Neuronal stem cell (in vitro differentiated cells): Measurements from ENCODE around the gene NHS.

Source experiments
- DNase-seq: peaks from one replicate; pipeline ENCODE4 v3.0.0-alpha.2; 2013; ENCODE audit warnings: low spot score
- H2AFZ ChIP-seq: one replicate; pipeline ENCODE4 v1.6.1; 2013; ENCODE audit warnings: mild to moderate bottlenecking, low read length, inconsistent platforms
- H2AK5ac ChIP-seq: 2 replicates; pipeline ENCODE4 v1.6.1; 2013; ENCODE audit warnings: low read depth, mild to moderate bottlenecking, inconsistent platforms, low read length, moderate library complexity, mixed read lengths
- H2BK120ac ChIP-seq: 2 replicates; pipeline ENCODE4 v1.6.1; 2013; ENCODE audit warnings: low read depth, mild to moderate bottlenecking, inconsistent platforms, low read length, moderate library complexity, mixed read lengths
- H2BK12ac ChIP-seq: one replicate; pipeline ENCODE4 v1.6.1; 2013; ENCODE audit warnings: low read length, inconsistent platforms
- H2BK15ac ChIP-seq: 2 replicates; pipeline ENCODE4 v1.6.1; 2013; ENCODE audit warnings: mild to moderate bottlenecking, low read length, inconsistent platforms, mixed read lengths
- H2BK5ac ChIP-seq: one replicate; pipeline ENCODE4 v1.6.1; 2013; ENCODE audit warnings: inconsistent platforms, mild to moderate bottlenecking, low read length, moderate library complexity
- H3K14ac ChIP-seq: one replicate; pipeline ENCODE4 v1.6.1; 2013; ENCODE audit warnings: low read length, inconsistent platforms
- H3K18ac ChIP-seq: 2 replicates; pipeline ENCODE4 v1.6.1; 2013; ENCODE audit warnings: low read length, inconsistent platforms
- H3K23ac ChIP-seq: 2 replicates; pipeline ENCODE4 v1.6.1; 2013; ENCODE audit warnings: low read depth, mild to moderate bottlenecking, mixed read lengths, low read length, inconsistent platforms; ENCODE audit not compliant: poor library complexity
- H3K27ac ChIP-seq: replicated peaks from 3 replicates; pipeline ENCODE4 v1.5.1; 2013; ENCODE audit warnings: low read length, inconsistent platforms
- H3K27me3 ChIP-seq, 3 experiments: 2 replicates each; pipeline ENCODE4 v1.6.1; 2013; ENCODE audit warnings: low read length in 3 of 3, mild to moderate bottlenecking in 2 of 3, inconsistent platforms in 1 of 3, low read depth in 1 of 3, mixed read lengths in 1 of 3, moderate library complexity in 1 of 3; ENCODE audit not compliant: control insufficient read depth in 3 of 3, insufficient read depth in 3 of 3
- H3K36me3 ChIP-seq, 2 donors: replicated peaks in 1 of 2; 2 replicates each; pipeline ENCODE4 v1.6.1; 2013; ENCODE audit warnings: low read length in 2 of 2; ENCODE audit not compliant: control insufficient read depth in 2 of 2, insufficient read depth in 2 of 2
- H3K4ac ChIP-seq: 2 replicates; pipeline ENCODE4 v1.6.1; 2013; ENCODE audit warnings: inconsistent platforms, mild to moderate bottlenecking, low read length, moderate library complexity
- H3K4me1 ChIP-seq, 2 donors: 1 replicate in 1 of 2; 2 replicates in 1 of 2; pipeline ENCODE4 v1.6.1; 2013; ENCODE audit warnings: low read length in 2 of 2, low read depth in 1 of 2; ENCODE audit not compliant: control insufficient read depth in 2 of 2, insufficient read depth in 1 of 2
- H3K4me2 ChIP-seq: one replicate; pipeline ENCODE4 v1.6.1; 2013; ENCODE audit warnings: mild to moderate bottlenecking, low read length, inconsistent platforms; ENCODE audit not compliant: insufficient read depth, poor library complexity, severe bottlenecking
- H3K4me3 ChIP-seq, 2 donors: 2 replicates each; pipeline ENCODE4 v1.5.1; 2013; ENCODE audit warnings: low read length in 2 of 2, mild to moderate bottlenecking in 2 of 2, inconsistent platforms in 1 of 2, moderate library complexity in 1 of 2
- H3K79me1 ChIP-seq: one replicate; pipeline ENCODE4 v1.6.1; 2013; ENCODE audit warnings: low read depth, mild to moderate bottlenecking, inconsistent platforms, low read length, moderate library complexity
- H3K9ac ChIP-seq: one replicate; pipeline ENCODE4 v1.6.1; 2013; ENCODE audit warnings: mild to moderate bottlenecking, low read depth, low read length, inconsistent platforms; ENCODE audit not compliant: poor library complexity
- H3K9me3 ChIP-seq, 2 donors: replicated peaks in 1 of 2; 2 replicates each; pipeline versions ENCODE3 to v1.6.1; 2013; ENCODE audit warnings: low read length in 2 of 2, mild to moderate bottlenecking in 2 of 2, inconsistent platforms in 1 of 2, low read depth in 1 of 2, mixed read lengths in 1 of 2, moderate library complexity in 1 of 2; ENCODE audit not compliant: control insufficient read depth in 2 of 2, insufficient read depth in 1 of 2
- H4K8ac ChIP-seq: one replicate; pipeline ENCODE4 v1.6.1; 2013; ENCODE audit warnings: low read depth, mild to moderate bottlenecking, inconsistent platforms, low read length, moderate library complexity
- H4K91ac ChIP-seq: one replicate; pipeline ENCODE4 v1.6.1; 2013; ENCODE audit warnings: low read length, low read depth, mild to moderate bottlenecking, inconsistent platforms; ENCODE audit not compliant: poor library complexity
- WGBS, 2 donors: extraction: QIAGEN DNeasy Blood & Tissue Kit; methylation state at CpG; one replicate each; pipeline ENCODE4 v1.1.7; 2013; ENCODE audit warnings: missing lambda C conversion rate in 2 of 2, mixed read lengths in 1 of 2; ENCODE audit not compliant: insufficient read length in 2 of 2, insufficient replicate concordance in 1 of 2; ENCODE audit errors: extremely low coverage in 2 of 2; 5-methylcytosine and 5-hydroxymethylcytosine counted together

Gene NHS

GRCh38 chrX:17474892-17475291 is 99.9 kb downstream of the NHS start:
- H4K8ac ChIP-seq: no peak overlapping the region
- H2BK5ac ChIP-seq: no peak overlapping the region
- H2BK15ac ChIP-seq: no peak overlapping the region
- no peak overlapping the region for H2BK120ac ChIP-seq
- H3K79me1 ChIP-seq: no peaks in the 10 kb centered on the region
- no peaks in the 10 kb centered on the region for H3K27me3 ChIP-seq
- no peak overlapping the region for H3K14ac ChIP-seq
- no peak overlapping the region for H3K27ac ChIP-seq
- H3K4me3 ChIP-seq: no peak overlapping the region
- H4K91ac ChIP-seq: no peak overlapping the region
- no peak overlapping the region for H2BK12ac ChIP-seq
- no peaks in the 10 kb centered on the region for H3K36me3 ChIP-seq
- H3K23ac ChIP-seq: no peak overlapping the region
- no peak overlapping the region for H3K4ac ChIP-seq
- H3K9me3 ChIP-seq: no peaks in the 10 kb centered on the region
- DNase-seq: no peak
- H2AK5ac ChIP-seq: no peak overlapping the region
- no CpG with 5 or more reads among the region's 2 CpGs for WGBS, 2 donors
- H3K4me1 ChIP-seq: peaks cover 0 to 2% of the 10 kb centered on the region in 2 donors
- no peak overlapping the region for H3K4me2 ChIP-seq
- H3K18ac ChIP-seq: no peak overlapping the region
- no peak overlapping the region for H3K9ac ChIP-seq
- H2AFZ ChIP-seq: peak overlapping the region; percentile 18

GRCh38 chrX:17475449-17476217 is 100.6 kb downstream of the NHS start:
- peaks cover 0 to 2% of the 10 kb centered on the region in 2 donors for H3K4me1 ChIP-seq
- H3K4ac ChIP-seq: no peak overlapping the region
- no peak overlapping the region for H2BK5ac ChIP-seq
- no peak overlapping the region for H2AK5ac ChIP-seq
- H2AFZ ChIP-seq: peak overlapping the region; percentile 18
- WGBS, 2 donors: no CpG with 5 or more reads among the region's 6 CpGs
- H3K14ac ChIP-seq: no peak overlapping the region
- H2BK120ac ChIP-seq: no peak overlapping the region
- H3K4me3 ChIP-seq: no peak overlapping the region
- no peaks in the 10 kb centered on the region for H3K27me3 ChIP-seq
- DNase-seq: no peak
- H3K4me2 ChIP-seq: no peak overlapping the region
- H3K9ac ChIP-seq: no peak overlapping the region
- H4K91ac ChIP-seq: no peak overlapping the region
- no peaks in the 10 kb centered on the region for H3K9me3 ChIP-seq
- H2BK12ac ChIP-seq: no peak overlapping the region
- H3K18ac ChIP-seq: no peak overlapping the region
- no peaks in the 10 kb centered on the region for H3K79me1 ChIP-seq
- H3K27ac ChIP-seq: no peak overlapping the region
- H2BK15ac ChIP-seq: no peak overlapping the region
- H4K8ac ChIP-seq: no peak overlapping the region
- no peak overlapping the region for H3K23ac ChIP-seq
- no peaks in the 10 kb centered on the region for H3K36me3 ChIP-seq

GRCh38 chrX:17476411-17476810 is 101.4 kb downstream of the NHS start:
- no peak for DNase-seq
- H3K27ac ChIP-seq: no peak overlapping the region

GRCh38 chrX:17481086-17481485 is 106.1 kb downstream of the NHS start:
- Histone ChIP-seq H2BK120ac (no peak overlapping the region), H3K4me2 (no peak overlapping the region), H2BK5ac (no peak overlapping the region), H3K79me1 (no peaks in the 10 kb centered on the region), H2AK5ac (no peak overlapping the region), H3K36me3 (no peaks in the 10 kb centered on the region), H4K91ac (no peak overlapping the region), H4K8ac (no peak overlapping the region), H2AFZ (no peak overlapping the region), H3K9ac (no peak overlapping the region), H3K14ac (no peak overlapping the region), H2BK15ac (no peak overlapping the region), H2BK12ac (no peak overlapping the region), H3K4me1 (no peaks in the 10 kb centered on the region), H3K27me3 (no peaks in the 10 kb centered on the region), H3K4ac (no peak overlapping the region), H3K27ac (no peak overlapping the region), H3K18ac (no peak overlapping the region), H3K23ac (no peak overlapping the region), H3K9me3 (no peaks in the 10 kb centered on the region), H3K4me3 (no peak overlapping the region)
- WGBS, 2 donors: no CpG with 5 or more reads among the region's 4 CpGs
- no peak for DNase-seq

More at GRCh38 chrX:17476411-17476810, 101.4 kb downstream of the NHS start:
- Histone ChIP-seq H2BK120ac (no peak overlapping the region), H3K14ac (no peak overlapping the region), H2BK12ac (no peak overlapping the region), H2AK5ac (no peak overlapping the region), H3K27me3 (no peaks in the 10 kb centered on the region), H4K91ac (no peak overlapping the region), H3K4me1 (peaks cover 0 to 2% of the 10 kb centered on the region in 2 donors), H3K36me3 (no peaks in the 10 kb centered on the region), H4K8ac (no peak overlapping the region), H2AFZ (no peak overlapping the region), H3K18ac (no peak overlapping the region), H3K9ac (no peak overlapping the region), H3K9me3 (no peaks in the 10 kb centered on the region), H2BK15ac (no peak overlapping the region), H3K79me1 (no peaks in the 10 kb centered on the region), H2BK5ac (no peak overlapping the region), H3K4me2 (no peak overlapping the region), H3K4me3 (no peak overlapping the region), H3K23ac (no peak overlapping the region), H3K4ac (no peak overlapping the region)
- WGBS, 2 donors: no CpG with 5 or more reads among the region's 2 CpGs
